PFSK-1 (cell line): ENCODE results near the gene APC.

Source experiments
- FOXP2 ChIP-seq: optimal IDR thresholded peaks from 2 replicates; pipeline ENCODE3; 2011; ENCODE audit warnings: borderline replicate concordance, control low read depth, inconsistent platforms; ENCODE audit not compliant: insufficient read depth; ENCODE audit errors: extremely low read length, extremely low read depth
- POLR2AphosphoS5 ChIP-seq: IDR thresholded peaks from 2 replicates; pipeline ENCODE4 v1.6.1; 2012; ENCODE audit warnings: low read depth, mild to moderate bottlenecking, control low read depth, low read length, moderate library complexity
- SIN3A ChIP-seq: IDR thresholded peaks from 2 replicates; pipeline ENCODE4 v1.6.1; 2012; ENCODE audit warnings: mild to moderate bottlenecking, low read length, moderate library complexity, borderline replicate concordance; ENCODE audit not compliant: insufficient read depth
- TAF1 ChIP-seq: IDR thresholded peaks from 2 replicates; pipeline ENCODE4 v1.6.1; 2012; ENCODE audit warnings: low read length, control low read depth, borderline replicate concordance; ENCODE audit not compliant: insufficient read depth
- TF ChIP-seq, protein P1 (sequence below), 2 experiments: IDR thresholded peaks; 2 replicates each; pipeline versions ENCODE4 v1.6.1 to v1.8.0; 2011 to 2012; ENCODE audit warnings: low read depth in 2 of 2, low read length in 2 of 2, control low read depth in 1 of 2, inconsistent platforms in 1 of 2, mild to moderate bottlenecking in 1 of 2, moderate library complexity in 1 of 2; ENCODE audit not compliant: insufficient read depth in 1 of 2

APC gene

DNA sequence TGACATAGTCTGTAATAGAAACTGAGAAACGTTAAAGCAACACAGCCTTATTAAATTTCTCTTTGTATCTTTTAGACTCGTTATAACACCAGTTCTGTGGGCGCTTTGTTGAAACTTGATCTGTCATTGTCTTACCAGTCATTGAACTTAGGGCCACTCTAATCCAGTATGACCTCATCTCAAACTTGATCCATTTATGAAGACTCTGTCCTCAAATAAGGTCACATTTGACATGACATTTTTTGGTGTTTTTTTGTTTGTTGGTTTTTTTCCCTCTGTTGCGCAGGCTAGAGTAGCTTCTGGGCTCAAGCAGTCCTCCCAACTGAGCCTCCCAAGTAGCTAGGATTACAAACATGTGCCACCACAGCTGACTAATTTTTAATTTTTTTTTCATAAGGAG, 5.9 kb downstream of the APC start:
- TF ChIP-seq TAF1 (no peak), SIN3A (no peak), POLR2AphosphoS5 (no peak), FOXP2 (no peak)
- TF ChIP-seq, protein P1, sequence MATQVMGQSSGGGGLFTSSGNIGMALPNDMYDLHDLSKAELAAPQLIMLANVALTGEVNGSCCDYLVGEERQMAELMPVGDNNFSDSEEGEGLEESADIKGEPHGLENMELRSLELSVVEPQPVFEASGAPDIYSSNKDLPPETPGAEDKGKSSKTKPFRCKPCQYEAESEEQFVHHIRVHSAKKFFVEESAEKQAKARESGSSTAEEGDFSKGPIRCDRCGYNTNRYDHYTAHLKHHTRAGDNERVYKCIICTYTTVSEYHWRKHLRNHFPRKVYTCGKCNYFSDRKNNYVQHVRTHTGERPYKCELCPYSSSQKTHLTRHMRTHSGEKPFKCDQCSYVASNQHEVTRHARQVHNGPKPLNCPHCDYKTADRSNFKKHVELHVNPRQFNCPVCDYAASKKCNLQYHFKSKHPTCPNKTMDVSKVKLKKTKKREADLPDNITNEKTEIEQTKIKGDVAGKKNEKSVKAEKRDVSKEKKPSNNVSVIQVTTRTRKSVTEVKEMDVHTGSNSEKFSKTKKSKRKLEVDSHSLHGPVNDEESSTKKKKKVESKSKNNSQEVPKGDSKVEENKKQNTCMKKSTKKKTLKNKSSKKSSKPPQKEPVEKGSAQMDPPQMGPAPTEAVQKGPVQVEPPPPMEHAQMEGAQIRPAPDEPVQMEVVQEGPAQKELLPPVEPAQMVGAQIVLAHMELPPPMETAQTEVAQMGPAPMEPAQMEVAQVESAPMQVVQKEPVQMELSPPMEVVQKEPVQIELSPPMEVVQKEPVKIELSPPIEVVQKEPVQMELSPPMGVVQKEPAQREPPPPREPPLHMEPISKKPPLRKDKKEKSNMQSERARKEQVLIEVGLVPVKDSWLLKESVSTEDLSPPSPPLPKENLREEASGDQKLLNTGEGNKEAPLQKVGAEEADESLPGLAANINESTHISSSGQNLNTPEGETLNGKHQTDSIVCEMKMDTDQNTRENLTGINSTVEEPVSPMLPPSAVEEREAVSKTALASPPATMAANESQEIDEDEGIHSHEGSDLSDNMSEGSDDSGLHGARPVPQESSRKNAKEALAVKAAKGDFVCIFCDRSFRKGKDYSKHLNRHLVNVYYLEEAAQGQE (IDR thresholded peaks at IDR 0.05; ENCODE audit: insufficient read depth in 1 of 2, low read depth in 2 of 2, low read length in 2 of 2) = no peak

DNA sequence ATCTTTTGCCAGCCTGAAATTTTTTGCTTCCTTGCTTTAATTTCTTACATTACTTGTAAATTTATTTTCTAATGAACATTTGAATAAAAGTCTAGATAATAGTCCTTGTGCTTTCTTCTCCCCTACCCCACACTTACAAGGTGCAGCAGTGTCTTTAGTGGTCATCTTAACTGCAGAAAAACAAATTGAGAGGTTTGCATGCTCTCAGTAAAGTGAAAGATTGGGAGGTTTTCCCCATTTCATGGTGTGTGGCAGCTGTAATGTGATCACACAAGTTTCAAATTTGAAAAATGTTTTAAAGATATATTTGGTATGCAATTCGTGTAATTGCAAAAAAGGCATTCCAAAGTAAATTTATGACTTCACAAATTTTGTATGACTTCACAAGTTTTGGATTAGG, 14.7 kb downstream of the APC start:
- TF ChIP-seq, protein P1 (IDR thresholded peaks at IDR 0.05; ENCODE audit: insufficient read depth in 1 of 2, low read depth in 2 of 2, low read length in 2 of 2) = no peak
- no peak for TF ChIP-seq SIN3A
- TF ChIP-seq POLR2AphosphoS5 = no peak
- no peak for TF ChIP-seq TAF1
- TF ChIP-seq FOXP2 = no peak

DNA sequence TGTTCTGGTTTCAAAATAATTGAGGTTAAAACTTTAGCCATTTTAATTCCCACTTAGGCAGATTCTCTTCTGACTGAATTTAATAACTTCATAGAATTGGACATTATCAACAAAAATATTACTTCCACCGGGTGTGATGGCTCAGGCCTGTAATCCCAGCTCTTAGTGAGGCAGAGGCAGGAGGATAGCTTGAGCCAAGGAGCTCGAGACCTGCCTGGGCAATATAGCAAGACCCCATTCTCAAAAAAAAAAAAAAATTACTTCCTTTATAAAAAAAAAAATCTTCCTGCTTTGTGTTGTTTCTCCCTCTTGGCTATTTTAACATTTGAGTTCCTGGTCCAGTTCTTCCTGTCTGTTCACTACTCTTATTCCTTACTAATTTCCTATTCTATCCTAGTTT, 18.0 kb downstream of the APC start:
- no peak for TF ChIP-seq SIN3A
- no peak for TF ChIP-seq TAF1
- no peak for TF ChIP-seq POLR2AphosphoS5
- TF ChIP-seq, protein P1 (IDR thresholded peaks at IDR 0.05; ENCODE audit: insufficient read depth in 1 of 2, low read depth in 2 of 2, low read length in 2 of 2) = no peak
- no peak for TF ChIP-seq FOXP2

DNA sequence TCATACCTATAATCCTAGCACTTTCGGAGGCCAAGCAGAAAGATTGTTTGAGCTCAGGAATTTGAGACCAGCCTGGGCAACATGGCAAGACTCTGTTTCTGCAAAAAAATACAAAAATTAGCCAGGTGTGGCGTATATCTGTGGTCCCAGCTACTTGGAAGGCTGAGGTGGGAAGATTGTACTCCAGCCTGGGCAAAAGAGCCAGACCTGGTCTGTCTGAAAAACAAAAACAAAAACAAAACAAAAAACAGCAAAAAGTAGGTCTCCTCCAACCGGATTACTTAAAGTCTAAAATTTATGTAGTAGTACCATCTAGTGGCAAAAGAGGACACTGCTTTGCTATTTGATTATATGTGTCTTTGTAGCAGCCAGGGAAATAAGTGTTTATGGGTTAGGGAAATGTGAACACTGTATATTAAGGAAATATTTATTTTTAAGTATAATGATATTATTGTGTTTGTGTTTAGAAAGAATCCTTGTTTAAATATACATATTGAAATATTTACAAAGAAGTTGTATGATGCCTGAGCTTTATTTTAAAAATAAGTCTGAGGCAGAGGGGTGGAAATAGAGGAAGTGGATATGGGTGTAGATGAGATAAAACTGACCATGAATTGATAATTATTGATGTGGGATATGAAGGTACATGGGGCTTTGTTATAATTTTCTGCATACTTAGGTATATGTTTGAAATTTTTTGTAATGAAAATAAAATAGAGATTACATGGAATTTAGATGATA, 20.0 kb downstream of the APC start:
- TF ChIP-seq TAF1 (no peak), SIN3A (no peak), FOXP2 (no peak), POLR2AphosphoS5 (no peak)
- TF ChIP-seq, protein P1 (IDR thresholded peaks at IDR 0.05; ENCODE audit: insufficient read depth in 1 of 2, low read depth in 2 of 2, low read length in 2 of 2) = no peak

DNA sequence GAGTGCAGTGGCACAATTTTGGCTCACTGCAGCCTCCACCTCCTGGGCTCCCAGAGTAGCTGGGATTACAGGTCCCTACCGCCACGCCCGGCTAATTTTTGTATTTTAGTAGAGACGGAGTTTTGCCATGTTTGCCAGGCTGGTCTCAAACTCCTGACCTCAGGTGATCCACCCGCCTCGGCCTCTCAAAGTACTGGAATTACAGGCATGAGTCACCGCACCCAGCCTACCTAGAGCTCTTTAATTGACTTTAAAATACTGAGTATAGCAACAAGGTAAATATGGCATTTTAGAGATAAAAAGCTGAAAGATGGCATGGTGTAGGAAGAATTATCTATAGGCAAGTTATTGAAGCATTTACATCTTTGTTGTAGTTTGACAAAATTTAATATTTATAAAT, 21.0 kb downstream of the APC start:
- TF ChIP-seq, protein P1 (IDR thresholded peaks at IDR 0.05; ENCODE audit: insufficient read depth in 1 of 2, low read depth in 2 of 2, low read length in 2 of 2) = no peak
- TF ChIP-seq POLR2AphosphoS5 (no peak), TAF1 (no peak), FOXP2 (no peak), SIN3A (no peak)
